ENCODE results near the gene SOX3.

Gene SOX3

DNA sequence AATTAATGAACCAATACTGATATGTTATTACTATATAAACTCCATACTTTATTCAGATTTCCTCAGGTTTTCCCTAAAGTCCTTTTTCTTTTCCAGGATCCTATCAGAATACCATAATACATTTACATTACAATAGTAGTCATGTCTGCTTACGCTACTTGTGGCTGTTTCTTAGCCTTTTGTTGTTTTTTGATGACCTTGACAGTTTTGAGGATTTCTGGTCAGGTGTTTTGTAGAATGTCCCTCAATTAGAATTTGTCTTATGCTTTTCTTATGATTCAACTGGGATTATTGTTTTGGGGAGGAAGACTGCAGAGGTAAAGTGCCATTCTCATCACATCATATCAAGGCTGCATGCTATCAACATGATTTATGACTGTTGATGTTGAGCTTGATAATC is 9.1 kb downstream of the SOX3 start:
- no peak for DNase-seq (ENCODE audit: low spot score)

DNA sequence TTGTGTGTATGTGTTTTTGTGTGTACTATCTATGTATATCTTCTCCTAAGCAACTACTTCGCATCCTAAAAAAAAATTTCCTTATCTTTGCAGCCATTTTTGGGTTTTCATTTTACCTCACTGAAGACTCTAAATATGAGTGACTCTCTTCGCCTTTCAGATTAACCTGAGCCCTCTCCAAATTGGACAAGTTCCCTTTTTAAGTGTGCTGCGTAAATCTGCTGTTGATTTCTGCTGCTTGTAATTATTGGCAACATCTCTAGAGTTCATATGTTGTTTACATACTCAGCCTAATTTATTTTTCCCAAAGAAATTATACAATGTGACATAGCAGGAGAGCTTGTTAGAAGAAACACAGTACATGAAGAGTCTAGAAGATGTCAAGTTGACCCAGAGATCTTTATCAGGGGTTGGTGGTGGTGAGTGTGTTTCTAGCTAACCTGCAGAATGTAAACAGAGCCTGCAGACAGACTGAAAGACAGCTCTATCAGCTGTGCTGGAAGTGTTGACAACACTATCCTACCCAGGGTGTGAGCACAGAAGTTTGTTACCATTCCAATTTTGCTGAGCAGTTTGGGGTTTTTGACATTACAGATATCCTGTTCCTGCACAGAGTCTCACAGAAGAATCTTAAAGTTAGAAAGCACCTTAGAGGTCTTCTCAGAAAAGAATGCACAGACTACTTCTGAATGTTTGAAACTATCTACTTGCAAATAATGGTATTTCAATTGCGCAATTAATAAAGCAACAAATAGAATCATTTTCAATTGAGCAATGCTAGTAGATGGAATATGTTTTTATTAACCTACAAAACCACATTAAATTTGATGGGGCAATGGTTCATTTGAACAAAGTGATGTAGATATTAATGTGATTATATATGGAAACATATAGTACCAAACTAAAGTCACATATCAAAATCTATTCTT is 12.5 kb downstream of the SOX3 start:
- DNase-seq (ENCODE audit: low spot score): no peak

DNA sequence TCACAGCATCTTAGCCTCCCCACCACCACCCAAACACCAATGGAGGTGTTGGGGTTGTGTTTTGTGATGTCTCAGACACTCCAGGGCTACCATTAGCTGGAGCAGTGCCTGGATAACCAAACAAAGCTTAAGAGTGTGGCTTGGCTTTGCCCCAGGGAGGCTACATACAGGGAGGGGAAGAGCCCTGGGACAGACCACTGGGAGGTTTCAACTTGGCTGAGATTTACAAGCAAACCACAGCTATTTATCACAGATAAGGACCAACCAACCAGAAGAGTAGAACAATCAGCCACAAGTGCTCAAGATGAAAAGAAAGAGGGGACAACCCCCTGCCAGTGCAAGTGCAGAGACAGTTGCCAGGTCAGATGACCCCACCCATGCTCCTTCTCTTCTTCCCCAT is 24.1 kb downstream of the SOX3 start:
- no peak for DNase-seq (ENCODE audit: low spot score)

DNA sequence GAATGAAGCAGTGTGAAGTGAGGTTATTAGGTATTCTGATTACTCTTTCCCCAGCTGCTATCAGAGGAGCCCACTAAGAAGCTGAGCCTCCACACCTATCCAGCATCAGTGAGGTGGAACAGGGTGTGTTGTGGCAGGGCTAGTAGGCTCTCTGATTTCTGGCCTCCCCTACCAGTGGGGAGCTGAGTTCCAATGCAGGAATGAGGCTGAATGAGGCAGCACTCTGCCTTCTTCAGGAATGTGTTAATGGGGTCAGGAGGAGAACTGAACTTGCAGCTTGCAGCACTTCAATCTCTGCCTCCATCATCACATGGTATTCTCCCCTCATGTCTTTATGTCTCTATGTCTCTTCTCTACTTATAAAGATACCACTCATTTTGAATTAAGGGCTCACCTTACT is 26.9 kb downstream of the SOX3 start:
- DNase-seq (ENCODE audit: low spot score): no peak

DNA sequence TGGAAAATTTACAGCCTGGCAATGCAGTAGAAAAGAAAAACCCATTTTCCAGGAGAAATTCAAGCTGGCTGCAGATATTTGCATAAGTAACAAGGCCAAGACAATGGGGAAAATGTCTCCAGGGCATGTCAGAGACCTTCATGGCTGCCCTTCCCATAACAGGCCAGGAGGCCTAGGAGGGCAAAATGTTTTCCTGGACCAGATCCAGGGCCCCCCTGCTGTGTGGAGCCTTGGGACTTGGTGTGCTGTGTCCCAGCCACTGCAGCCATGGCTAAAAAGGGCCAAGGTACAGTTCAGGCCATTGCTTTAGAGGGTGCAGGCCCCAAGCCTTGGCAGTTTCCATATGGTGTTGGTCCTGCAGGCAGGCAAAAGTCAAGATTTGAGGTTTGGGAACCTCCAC is 29.8 kb downstream of the SOX3 start:
- no peak for DNase-seq (ENCODE audit: low spot score)

DNA sequence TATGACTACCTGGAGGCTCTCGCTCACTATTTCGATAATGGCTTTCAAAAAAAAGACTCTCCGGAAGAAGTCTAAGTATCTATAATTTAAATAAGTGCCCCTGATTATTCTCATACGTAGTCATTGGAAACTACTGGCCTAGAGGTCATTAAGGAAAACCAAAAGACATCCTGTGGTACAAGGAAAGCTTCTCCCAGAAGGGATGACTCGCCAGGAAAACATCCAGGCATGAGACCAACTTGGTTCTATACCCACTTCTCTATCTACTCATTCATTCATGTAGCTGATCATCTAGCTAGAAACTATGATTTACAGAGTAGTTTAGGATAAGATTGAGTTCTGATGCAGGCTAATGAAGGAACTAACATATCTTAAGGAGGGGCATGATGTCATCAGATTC is 37.7 kb downstream of the SOX3 start:
- no peak for DNase-seq (ENCODE audit: low spot score)

Data from D341Med (cell line).